ENCODE data around the gene ATP6V1G1. TPM values are rescaled to one million over a fixed set of nuclear protein-coding genes. Genes with fewer than 3 reads are reported as not detected.

ATP6V1G1 gene
- total RNA-seq, 4 donors from 2014 or later, result 88.0 to 135 (median 113) TPM

- TF ChIP-seq EP300 (IDR thresholded peaks at IDR 0.05), result no peak
- TF ChIP-seq CTCF (IDR thresholded peaks at IDR 0.05), result no peak
- no peak for TF ChIP-seq POLR2AphosphoS5 (IDR thresholded peaks at IDR 0.05)
- no peak for TF ChIP-seq POLR2A (IDR thresholded peaks at IDR 0.05; ENCODE audit: low read depth)
- H3K9me3 ChIP-seq, result no peaks in the 10 kb centered on the region
- intact Hi-C loops (cut with DNase I), result no loop called here
- WGBS, result 93% methylated on average over 2 of the region's 2 CpGs
- no peak overlapping the region for H3K4me3 ChIP-seq
- no peak overlapping the region for H3K27ac ChIP-seq (replicated peaks in 1 of 4)
- H3K4me1 ChIP-seq, result peaks cover 0 to 13% (median 9%) of the 10 kb centered on the region in 4 donors
- peaks cover 14 to 71% (median 36%) of the 10 kb centered on the region in 4 donors for H3K36me3 ChIP-seq
- no peaks in the 10 kb centered on the region for H3K27me3 ChIP-seq
- DNase-seq (ENCODE audit: extremely low spot score), result no peak
Measured at GRCh38 chr9:114624677-114625076, 37.1 kb downstream of the ATP6V1G1 start.

DNA sequence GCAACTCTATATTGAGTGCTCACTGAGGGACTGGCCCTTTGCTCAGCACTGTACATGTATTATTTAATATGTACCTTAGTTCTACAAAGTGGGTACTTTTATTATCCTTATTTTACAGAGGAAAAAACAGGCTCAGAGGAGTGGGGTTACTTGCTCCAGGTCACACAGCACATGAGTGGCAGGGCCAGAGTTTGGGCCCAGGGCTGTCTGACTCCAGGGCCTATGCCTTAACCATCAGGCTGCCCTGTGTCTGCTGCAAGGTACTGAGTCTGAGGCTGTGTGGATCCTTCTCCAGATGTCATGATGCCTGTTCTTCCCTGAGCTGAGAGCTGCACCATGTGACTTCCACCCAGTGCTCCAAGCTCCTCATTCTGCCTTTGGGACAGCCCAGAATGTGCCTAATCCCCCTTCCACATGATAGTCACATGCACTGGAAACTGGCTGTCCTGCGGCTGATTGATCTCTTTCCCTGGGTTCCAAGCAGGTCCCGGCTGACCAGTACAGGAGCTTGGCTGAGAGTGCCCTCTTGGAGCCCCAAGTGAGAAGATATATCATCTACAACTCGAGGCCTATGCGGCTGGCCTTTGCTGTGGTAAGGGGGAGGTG, 38.9 kb downstream of the ATP6V1G1 start:
- Histone ChIP-seq H3K36me3 (peaks cover 20 to 85% (median 50%) of the 10 kb centered on the region in 4 donors), H3K4me3 (no peak overlapping the region), H3K27ac (replicated peaks in 1 of 4) (no peak overlapping the region), H3K27me3 (no peaks in the 10 kb centered on the region), H3K9me3 (no peaks in the 10 kb centered on the region), H3K4me1 (peaks cover 0 to 11% (median 8%) of the 10 kb centered on the region in 4 donors)
- intact Hi-C loops (cut with DNase I), result no loop called here
- TF ChIP-seq POLR2A (IDR thresholded peaks at IDR 0.05; ENCODE audit: low read depth) (no peak), POLR2AphosphoS5 (IDR thresholded peaks at IDR 0.05) (no peak), EP300 (IDR thresholded peaks at IDR 0.05) (no peak), CTCF (IDR thresholded peaks at IDR 0.05) (no peak)
- 87% methylated on average over 4 of the region's 4 CpGs for WGBS
- no peak for DNase-seq (ENCODE audit: extremely low spot score)

GRCh38 chr9:114627553-114627952, 40.0 kb downstream of the ATP6V1G1 start:
- DNase-seq (ENCODE audit: extremely low spot score), result no peak
- TF ChIP-seq EP300 (IDR thresholded peaks at IDR 0.05) (no peak), CTCF (IDR thresholded peaks at IDR 0.05) (no peak), POLR2A (IDR thresholded peaks at IDR 0.05; ENCODE audit: low read depth) (no peak), POLR2AphosphoS5 (IDR thresholded peaks at IDR 0.05) (no peak)
- Histone ChIP-seq H3K9me3 (no peaks in the 10 kb centered on the region), H3K4me1 (peaks cover 0 to 2% (median under 1%) of the 10 kb centered on the region in 4 donors), H3K4me3 (no peak overlapping the region), H3K27me3 (no peaks in the 10 kb centered on the region), H3K36me3 (peaks cover 30 to 86% (median 55%) of the 10 kb centered on the region in 4 donors), H3K27ac (replicated peaks in 1 of 4) (no peak overlapping the region)
- 100% methylated on average over 1 of the region's 1 CpG for WGBS
- intact Hi-C loops (cut with DNase I), result no loop called here

DNA sequence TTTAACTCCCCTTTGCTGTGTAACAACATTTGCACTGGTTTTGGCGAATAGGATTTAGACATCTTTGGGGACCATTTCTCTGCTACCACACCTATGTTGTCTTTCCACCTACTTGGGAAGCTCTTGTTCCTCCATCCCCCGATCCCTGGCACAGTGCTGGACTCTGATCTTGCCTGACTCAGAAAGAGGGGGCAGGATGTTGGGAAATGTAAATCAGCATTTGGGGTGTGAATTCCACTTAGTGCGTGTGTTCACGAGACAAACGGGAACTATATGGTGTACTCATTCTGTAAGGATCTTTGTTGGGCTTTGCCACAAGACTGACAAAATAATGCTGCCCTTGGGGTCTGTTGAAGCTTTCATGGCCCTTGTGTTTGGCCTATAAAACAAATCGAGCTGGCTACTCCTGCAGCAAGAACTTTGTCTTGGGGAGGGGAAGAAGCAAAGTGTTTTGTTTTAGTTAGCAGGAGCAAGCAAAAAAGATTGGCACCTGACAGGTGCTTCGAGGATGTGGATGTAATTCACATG, 42.1 kb downstream of the ATP6V1G1 start:
- Histone ChIP-seq H3K27ac (replicated peaks in 1 of 4) (no peak overlapping the region), H3K4me3 (no peak overlapping the region), H3K36me3 (peaks cover 43 to 96% (median 72%) of the 10 kb centered on the region in 4 donors), H3K9me3 (no peaks in the 10 kb centered on the region), H3K27me3 (no peaks in the 10 kb centered on the region), H3K4me1 (no peaks in the 10 kb centered on the region)
- TF ChIP-seq POLR2A (IDR thresholded peaks at IDR 0.05; ENCODE audit: low read depth) (no peak), EP300 (IDR thresholded peaks at IDR 0.05) (no peak), POLR2AphosphoS5 (IDR thresholded peaks at IDR 0.05) (no peak), CTCF (IDR thresholded peaks at IDR 0.05) (no peak)
- no peak for DNase-seq (ENCODE audit: extremely low spot score)
- intact Hi-C loops (cut with DNase I), result no loop called here
- WGBS, result 85% methylated on average over 7 of the region's 7 CpGs
